Dendritic cell treated with granulocyte-macrophage colony-stimulating factor and Interleukin-4, amounts not matched to agents 40 ng/mL and 50 ng/mL, for 4 days (primary cell): ENCODE data around the gene CYTH4.

Source experiments
- H3K27ac Mint-ChIP-seq: one replicate; pipeline ENCODE4 v1.8.0; 2022; ENCODE audit warnings: mild to moderate bottlenecking, mixed read lengths
- H3K27me3 Mint-ChIP-seq: one replicate; pipeline ENCODE4 v1.8.0; 2022; ENCODE audit warnings: mild to moderate bottlenecking, mixed read lengths
- H3K36me3 Mint-ChIP-seq: one replicate; pipeline ENCODE4 v1.8.0; 2022; ENCODE audit warnings: low read depth, mixed read lengths
- H3K4me1 Mint-ChIP-seq: one replicate; pipeline ENCODE4 v1.8.0; 2022; ENCODE audit warnings: low read depth, mixed read lengths
- H3K4me3 Mint-ChIP-seq: one replicate; pipeline ENCODE4 v1.8.0; 2022; ENCODE audit warnings: mild to moderate bottlenecking, moderate library complexity, mixed read lengths
- H3K9me3 Mint-ChIP-seq: one replicate; pipeline ENCODE4 v1.8.0; 2022; ENCODE audit warnings: mixed read lengths
- intact Hi-C: fragments of 100-400 bp; cut with micrococcal nuclease; formaldehyde crosslinking; loops from one replicate; pipeline ENCODE4 v1.15.0; 2022

Gene CYTH4

GRCh38 chr22:37269936-37270678, 12.2 kb upstream of the CYTH4 start:
- intact Hi-C loops = loop anchor here (1.0 to 10.0 kb wide), 2 partner anchors 14 to 185 kb away; no protein-coding TSS in a partner anchor
- peak overlapping the region; percentile 91 for H3K27ac Mint-ChIP-seq
- H3K36me3 Mint-ChIP-seq = no peaks in the 10 kb centered on the region
- H3K4me3 Mint-ChIP-seq = no peak overlapping the region
- H3K27me3 Mint-ChIP-seq = peaks cover 2% of the 10 kb centered on the region
- peaks cover 83% of the 10 kb centered on the region for H3K4me1 Mint-ChIP-seq
- peaks cover 8% of the 10 kb centered on the region for H3K9me3 Mint-ChIP-seq

DNA sequence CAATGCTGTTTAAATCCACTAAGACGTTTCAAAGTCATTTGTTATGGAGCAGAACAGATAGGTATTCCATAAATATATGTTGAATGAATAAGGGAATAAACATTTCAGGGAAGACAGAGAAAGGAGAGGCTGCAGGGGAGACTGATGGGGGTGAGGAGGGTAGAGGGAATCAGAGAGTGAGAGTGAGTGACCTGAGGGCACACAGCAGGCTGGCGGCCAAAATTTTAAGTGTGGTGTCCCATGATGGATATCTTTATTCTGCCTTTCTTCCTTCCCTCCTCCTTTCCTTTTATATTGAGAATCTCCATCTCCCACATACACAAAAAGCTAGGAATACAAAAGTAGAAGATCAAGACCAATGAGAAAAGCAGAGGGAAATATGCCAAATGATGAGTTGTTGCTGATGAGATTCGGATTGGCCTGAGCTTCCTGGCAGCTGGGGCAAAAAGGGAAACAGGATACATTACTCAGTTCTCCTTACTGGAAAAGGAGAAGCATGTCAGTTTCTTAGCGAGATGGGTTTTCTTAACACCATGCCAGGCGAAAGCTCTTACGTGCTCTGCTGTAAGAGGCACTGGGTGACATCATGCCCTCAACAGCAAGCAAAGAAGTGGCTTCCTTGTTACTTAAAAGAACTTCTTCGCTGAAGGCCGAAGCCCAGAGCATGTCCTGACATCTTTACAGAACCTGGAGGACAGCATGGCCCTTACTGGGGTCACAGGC, 11.2 kb upstream of the CYTH4 start:
- Mint-ChIP-seq H3K4me3 (no peak overlapping the region), H3K36me3 (no peaks in the 10 kb centered on the region), H3K4me1 (peaks cover 93% of the 10 kb centered on the region), H3K27me3 (no peaks in the 10 kb centered on the region), H3K9me3 (peaks cover 8% of the 10 kb centered on the region), H3K27ac (peak overlapping the region; percentile 91)
- intact Hi-C loops = loop anchor here (1.0 kb wide), 1 partner anchor 13 kb away; no protein-coding TSS in a partner anchor

- H3K36me3 Mint-ChIP-seq = no peaks in the 10 kb centered on the region
- H3K9me3 Mint-ChIP-seq = peaks cover 8% of the 10 kb centered on the region
- peak overlapping the region; percentile 45 for H3K4me3 Mint-ChIP-seq
- no peaks in the 10 kb centered on the region for H3K27me3 Mint-ChIP-seq
- intact Hi-C loops = no loop called here
- peaks cover 97% of the 10 kb centered on the region for H3K4me1 Mint-ChIP-seq
- H3K27ac Mint-ChIP-seq = peak overlapping the region; percentile 91
Observed at GRCh38 chr22:37273126-37273845, 9.0 kb upstream of the CYTH4 start.

- Mint-ChIP-seq H3K36me3 (no peaks in the 10 kb centered on the region), H3K27me3 (no peaks in the 10 kb centered on the region), H3K4me3 (peak overlapping the region; percentile 53), H3K27ac (peak overlapping the region; percentile 91), H3K9me3 (peaks cover 8% of the 10 kb centered on the region), H3K4me1 (peaks cover 99% of the 10 kb centered on the region)
- intact Hi-C loops = no loop called here
Observed at GRCh38 chr22:37273846-37274225, 8.5 kb upstream of the CYTH4 start.

GRCh38 chr22:37274380-37274862, 7.9 kb upstream of the CYTH4 start:
- no peaks in the 10 kb centered on the region for H3K27me3 Mint-ChIP-seq
- no peaks in the 10 kb centered on the region for H3K36me3 Mint-ChIP-seq
- peaks cover 8% of the 10 kb centered on the region for H3K9me3 Mint-ChIP-seq
- peaks cover 100% of the 10 kb centered on the region for H3K4me1 Mint-ChIP-seq
- H3K27ac Mint-ChIP-seq = peak overlapping the region; percentile 91
- peak overlapping the region; percentile 53 for H3K4me3 Mint-ChIP-seq
- intact Hi-C loops = no loop called here

- Mint-ChIP-seq H3K4me1 (peaks cover 100% of the 10 kb centered on the region), H3K27ac (peak overlapping the region; percentile 91), H3K27me3 (no peaks in the 10 kb centered on the region), H3K4me3 (no peak overlapping the region), H3K9me3 (peaks cover 7% of the 10 kb centered on the region), H3K36me3 (no peaks in the 10 kb centered on the region)
- intact Hi-C loops = no loop called here
Observed at GRCh38 chr22:37275134-37275533, 7.2 kb upstream of the CYTH4 start.

- peaks cover 100% of the 10 kb centered on the region for H3K4me1 Mint-ChIP-seq
- peak overlapping the region; percentile 91 for H3K27ac Mint-ChIP-seq
- no peaks in the 10 kb centered on the region for H3K36me3 Mint-ChIP-seq
- H3K9me3 Mint-ChIP-seq = peaks cover 2% of the 10 kb centered on the region
- intact Hi-C loops = no loop called here
- H3K4me3 Mint-ChIP-seq = no peak overlapping the region
- no peaks in the 10 kb centered on the region for H3K27me3 Mint-ChIP-seq
Observed at GRCh38 chr22:37275622-37276021, 6.7 kb upstream of the CYTH4 start.

- Mint-ChIP-seq H3K27me3 (no peaks in the 10 kb centered on the region), H3K27ac (peak overlapping the region; percentile 91), H3K4me1 (peaks cover 99% of the 10 kb centered on the region), H3K4me3 (no peak overlapping the region), H3K9me3 (no peaks in the 10 kb centered on the region), H3K36me3 (no peaks in the 10 kb centered on the region)
- intact Hi-C loops = no loop called here
Observed at GRCh38 chr22:37276776-37277175, 5.5 kb upstream of the CYTH4 start.

DNA sequence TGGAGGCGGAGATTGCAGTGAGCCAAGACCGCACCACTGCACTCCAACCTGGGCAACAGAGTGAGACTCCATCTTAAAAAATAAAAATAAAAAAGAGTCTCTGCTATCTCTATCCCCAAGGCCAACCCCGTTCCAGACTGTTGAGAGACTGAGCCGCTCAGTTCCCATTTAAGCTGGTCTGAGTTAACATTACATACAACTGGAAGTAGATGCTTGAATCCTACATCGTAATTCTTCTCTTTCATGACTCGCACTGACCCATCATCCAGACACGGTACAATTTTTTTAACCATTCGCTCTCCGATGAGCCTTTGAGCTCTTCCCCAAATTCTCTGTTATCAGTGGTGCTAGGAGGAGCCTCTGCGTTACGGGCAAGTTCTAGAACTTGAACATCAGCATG, 4.9 kb upstream of the CYTH4 start:
- H3K27me3 Mint-ChIP-seq = no peaks in the 10 kb centered on the region
- H3K4me3 Mint-ChIP-seq = no peak overlapping the region
- intact Hi-C loops = no loop called here
- H3K4me1 Mint-ChIP-seq = peaks cover 99% of the 10 kb centered on the region
- H3K36me3 Mint-ChIP-seq = peaks cover 5% of the 10 kb centered on the region
- peak overlapping the region; percentile 91 for H3K27ac Mint-ChIP-seq
- no peaks in the 10 kb centered on the region for H3K9me3 Mint-ChIP-seq

DNA sequence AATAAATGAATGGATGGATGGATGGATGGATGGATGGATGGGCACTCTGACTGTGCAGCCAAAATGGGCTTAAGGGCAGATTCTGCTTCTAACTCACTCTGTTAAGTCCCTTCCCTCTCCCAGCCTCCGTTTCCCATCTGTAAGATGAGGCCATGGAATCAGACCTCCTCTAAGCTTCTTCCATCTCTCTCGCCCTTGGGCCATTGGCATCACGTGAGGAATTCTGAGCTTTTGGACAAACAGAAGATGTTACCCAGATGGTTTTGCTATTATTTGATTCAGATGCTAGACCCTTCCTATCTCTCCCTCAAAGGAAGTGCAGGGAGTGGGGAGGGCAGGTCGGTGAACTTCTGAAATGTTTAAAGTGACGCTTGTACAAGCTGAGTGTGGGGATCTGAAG, 4.0 kb upstream of the CYTH4 start:
- Mint-ChIP-seq H3K27me3 (no peaks in the 10 kb centered on the region), H3K27ac (peak overlapping the region; percentile 91), H3K9me3 (no peaks in the 10 kb centered on the region), H3K36me3 (peaks cover 14% of the 10 kb centered on the region), H3K4me1 (peaks cover 90% of the 10 kb centered on the region), H3K4me3 (no peak overlapping the region)
- intact Hi-C loops = no loop called here

DNA sequence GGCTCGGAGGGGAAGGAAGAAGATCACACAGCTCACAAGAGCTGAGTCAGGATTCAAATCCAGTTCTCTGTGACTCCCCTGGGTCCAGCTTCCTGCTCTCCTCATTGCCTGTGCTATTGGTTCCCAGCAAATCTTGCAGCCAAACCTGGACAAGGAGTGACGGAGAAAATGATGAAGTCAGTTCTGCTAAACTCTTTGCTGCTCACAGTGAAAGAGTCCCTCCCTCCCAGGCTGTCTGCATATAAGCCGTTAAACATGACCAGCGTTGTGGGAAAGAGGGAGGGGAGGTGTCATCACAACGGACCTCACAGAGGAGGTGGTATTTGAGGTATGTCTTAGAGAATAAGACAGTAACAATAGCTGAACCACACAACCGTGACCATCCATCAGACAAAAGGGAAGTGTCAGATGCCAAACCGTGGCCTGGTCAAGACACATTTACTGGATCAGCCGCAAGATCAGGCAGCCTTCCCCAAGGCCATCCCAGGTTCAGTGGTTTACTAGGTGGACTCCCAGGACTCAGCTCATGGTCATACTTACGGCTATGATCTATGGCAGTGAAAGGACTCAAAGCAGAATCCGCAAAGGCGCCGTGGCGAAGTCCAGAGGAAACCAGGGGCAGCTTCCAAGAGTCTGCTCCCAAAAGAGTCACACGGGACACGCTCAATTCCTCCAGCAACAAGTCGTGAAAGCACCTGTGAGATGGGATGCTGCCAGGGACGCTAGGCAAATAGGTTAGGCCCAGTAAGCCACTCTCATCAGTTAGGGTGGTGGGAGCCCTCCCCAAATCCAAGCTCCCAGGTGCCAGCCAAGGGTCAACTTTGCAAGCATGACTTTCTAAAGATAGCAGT, 2.8 kb upstream of the CYTH4 start:
- H3K9me3 Mint-ChIP-seq = no peaks in the 10 kb centered on the region
- H3K36me3 Mint-ChIP-seq = peaks cover 27% of the 10 kb centered on the region
- no peak overlapping the region for H3K4me3 Mint-ChIP-seq
- H3K27ac Mint-ChIP-seq = peak overlapping the region; percentile 91
- H3K4me1 Mint-ChIP-seq = peaks cover 87% of the 10 kb centered on the region
- intact Hi-C loops = no loop called here
- H3K27me3 Mint-ChIP-seq = no peaks in the 10 kb centered on the region

DNA sequence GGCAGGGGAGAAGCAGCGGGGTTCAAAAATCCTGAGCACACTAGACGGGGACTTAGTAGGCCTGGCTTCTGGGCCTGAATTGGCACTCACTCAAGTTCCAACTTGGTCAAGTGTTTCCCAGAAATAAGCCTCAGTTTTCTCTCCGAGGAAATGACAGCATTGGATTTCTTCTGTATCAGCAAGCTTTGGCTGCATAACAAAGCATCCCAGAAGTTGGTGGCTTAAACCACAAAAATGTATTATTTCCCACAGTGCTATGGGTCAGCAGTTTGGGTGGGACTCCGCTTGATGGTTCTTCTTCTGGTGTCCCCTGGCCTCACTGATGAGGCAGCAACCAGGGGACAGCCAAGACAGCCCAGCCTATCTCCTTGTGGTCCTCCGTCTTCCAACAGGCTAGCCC, 1.6 kb upstream of the CYTH4 start:
- Mint-ChIP-seq H3K9me3 (no peaks in the 10 kb centered on the region), H3K4me3 (no peak overlapping the region), H3K4me1 (peaks cover 87% of the 10 kb centered on the region), H3K36me3 (peaks cover 38% of the 10 kb centered on the region), H3K27ac (peak overlapping the region; percentile 93), H3K27me3 (no peaks in the 10 kb centered on the region)
- intact Hi-C loops = no loop called here

DNA sequence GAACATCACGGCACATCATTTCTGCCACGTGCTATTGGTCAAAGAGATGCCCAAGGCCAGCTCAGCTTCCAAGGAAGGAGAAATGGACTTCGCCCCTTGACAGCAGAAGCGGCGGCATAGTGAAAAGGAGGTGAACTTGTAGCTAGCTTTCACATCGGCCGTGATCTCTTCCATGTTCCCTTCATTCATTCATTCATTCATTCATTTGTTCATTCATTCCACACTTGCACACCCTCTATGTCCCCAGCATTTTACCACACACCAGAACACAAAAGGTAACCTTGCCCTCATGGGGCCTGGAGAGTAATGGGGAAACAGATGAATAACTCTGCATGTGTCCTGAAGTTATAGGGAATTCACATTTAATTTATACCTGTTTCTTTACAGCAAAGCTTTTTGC, 1.1 kb upstream of the CYTH4 start:
- Mint-ChIP-seq H3K4me1 (peaks cover 87% of the 10 kb centered on the region), H3K4me3 (no peak overlapping the region), H3K27ac (peak overlapping the region; percentile 93), H3K36me3 (peaks cover 43% of the 10 kb centered on the region), H3K9me3 (no peaks in the 10 kb centered on the region), H3K27me3 (no peaks in the 10 kb centered on the region)
- intact Hi-C loops = no loop called here
